LoVo (cell line): ENCODE data around the gene FITM1.

Source experiments
- DNase-seq: peaks from one replicate; pipeline ENCODE4 v3.0.0-alpha.2; 2016; ENCODE audit warnings: low spot score

Gene FITM1

GRCh38 chr14:24130380-24130716 is at the start of gene FITM1:
FITM1 (plus strand) TSS chr14:24130659; CDS start chr14:24131564, 905 bp downstream.
- no peak for DNase-seq

- DNase-seq, result peak; percentile 69
Observed at GRCh38 chr14:24080888-24081738, 49.3 kb upstream of the FITM1 start.

GRCh38 chr14:24081739-24082211 is 48.7 kb upstream of the FITM1 start:
- DNase-seq, result no peak

GRCh38 chr14:24082411-24083080 is 47.9 kb upstream of the FITM1 start:
- no peak for DNase-seq

- no peak for DNase-seq
Observed at GRCh38 chr14:24083462-24083861, 47.0 kb upstream of the FITM1 start.

GRCh38 chr14:24084440-24084839 is 46.0 kb upstream of the FITM1 start:
- no peak for DNase-seq

GRCh38 chr14:24085215-24085614 is 45.2 kb upstream of the FITM1 start:
- no peak for DNase-seq

GRCh38 chr14:24086193-24086955 is 44.1 kb upstream of the FITM1 start:
- DNase-seq, result no peak

- DNase-seq, result no peak
Observed at GRCh38 chr14:24087004-24087403, 43.5 kb upstream of the FITM1 start.

- no peak for DNase-seq
Observed at GRCh38 chr14:24088095-24088494, 42.4 kb upstream of the FITM1 start.

GRCh38 chr14:24089890-24090289 is 40.6 kb upstream of the FITM1 start:
- DNase-seq, result no peak

- no peak for DNase-seq
Observed at GRCh38 chr14:24092110-24092504, 38.4 kb upstream of the FITM1 start.

- no peak for DNase-seq
Observed at GRCh38 chr14:24092505-24093206, 37.8 kb upstream of the FITM1 start.

GRCh38 chr14:24093207-24093900 is 37.1 kb upstream of the FITM1 start:
- peak; percentile 52 for DNase-seq

- DNase-seq, result peak; percentile 96
Observed at GRCh38 chr14:24093901-24094840, 36.3 kb upstream of the FITM1 start, which contains the start of gene PCK2. PCK2 (plus strand) TSS chr14:24094311; CDS start chr14:24094406, 95 bp downstream.

GRCh38 chr14:24094841-24095270 is 35.6 kb upstream of the FITM1 start:
- DNase-seq, result no peak

- peak; percentile 69 for DNase-seq
Observed at GRCh38 chr14:24095271-24096068, 35.0 kb upstream of the FITM1 start.

- DNase-seq, result no peak
Observed at GRCh38 chr14:24096545-24097181, 33.8 kb upstream of the FITM1 start.
